Mesendoderm (in vitro differentiated cells): Measurements from ENCODE around the gene HARBI1.

Experiments used
- DNase-seq: peaks from one replicate; pipeline ENCODE4 v3.0.0; 2013
- H2AK5ac ChIP-seq: 2 replicates; pipeline ENCODE4 v1.6.1; 2013; ENCODE audit warnings: low read length, inconsistent platforms
- H2BK120ac ChIP-seq: 2 replicates; pipeline ENCODE4 v1.6.1; 2013; ENCODE audit warnings: low read depth, mild to moderate bottlenecking, low read length, moderate library complexity, mixed read lengths
- H2BK15ac ChIP-seq: replicated peaks from 2 replicates; pipeline ENCODE4 v1.6.1; 2013; ENCODE audit warnings: low read depth, mild to moderate bottlenecking, moderate library complexity
- H2BK5ac ChIP-seq: 2 replicates; pipeline ENCODE4 v1.6.1; 2013; ENCODE audit warnings: low read length, inconsistent platforms
- H3K18ac ChIP-seq: 2 replicates; pipeline ENCODE4 v1.6.1; 2013; ENCODE audit warnings: mild to moderate bottlenecking, low read length, mixed read lengths
- H3K23ac ChIP-seq: one replicate; pipeline ENCODE4 v1.6.1; 2013; ENCODE audit warnings: low read length
- H3K27ac ChIP-seq: 2 replicates; pipeline ENCODE4 v1.5.1; 2013; ENCODE audit warnings: low read depth, mild to moderate bottlenecking, inconsistent platforms, low read length, moderate library complexity
- H3K27me3 ChIP-seq: 2 replicates; pipeline ENCODE4 v1.6.1; 2013; ENCODE audit warnings: low read length, control low read depth, mild to moderate bottlenecking, inconsistent platforms; ENCODE audit not compliant: insufficient read depth, poor library complexity
- H3K36me3 ChIP-seq: 2 replicates; pipeline ENCODE4 v1.6.1; 2013; ENCODE audit warnings: low read length, inconsistent platforms; ENCODE audit not compliant: control insufficient read depth, insufficient read depth
- H3K4ac ChIP-seq: one replicate; pipeline ENCODE4 v1.6.1; 2013; ENCODE audit warnings: low read depth, mild to moderate bottlenecking, low read length, moderate library complexity
- H3K4me1 ChIP-seq: 2 replicates; pipeline ENCODE4 v1.6.1; 2013; ENCODE audit warnings: low read depth, low read length, inconsistent platforms; ENCODE audit not compliant: control insufficient read depth
- H3K4me2 ChIP-seq: 2 replicates; pipeline ENCODE4 v1.6.1; 2013; ENCODE audit warnings: low read length
- H3K4me3 ChIP-seq: 2 replicates; pipeline ENCODE4 v1.5.1; 2013; ENCODE audit warnings: mild to moderate bottlenecking, low read length
- H3K56ac ChIP-seq: one replicate; pipeline ENCODE4 v1.6.1; 2013; ENCODE audit warnings: low read length
- H3K79me1 ChIP-seq: 2 replicates; pipeline ENCODE4 v1.6.1; 2013; ENCODE audit warnings: low read length, inconsistent platforms
- H3K79me2 ChIP-seq: 2 replicates; pipeline ENCODE4 v1.6.1; 2013; ENCODE audit warnings: mild to moderate bottlenecking, low read length; ENCODE audit not compliant: control insufficient read depth, insufficient read depth
- H3K9ac ChIP-seq: 2 replicates; pipeline ENCODE4 v1.6.1; 2013; ENCODE audit warnings: low read length, inconsistent platforms
- H4K5ac ChIP-seq: one replicate; pipeline ENCODE4 v1.6.1; 2013; ENCODE audit warnings: low read length
- H4K8ac ChIP-seq: one replicate; pipeline ENCODE4 v1.6.1; 2013; ENCODE audit warnings: low read depth, mild to moderate bottlenecking, control low read depth, low read length, moderate library complexity
- WGBS: extraction: QIAGEN DNeasy Blood & Tissue Kit; methylation state at CpG from one replicate; pipeline ENCODE4 v1.1.7; 2013; ENCODE audit warnings: low lambda C conversion rate, missing lambda C conversion rate; ENCODE audit not compliant: insufficient coverage; ENCODE audit errors: extremely low coverage; 5-methylcytosine and 5-hydroxymethylcytosine counted together

Gene HARBI1

GRCh38 chr11:46640036-46640788 is 23.2 kb upstream of the HARBI1 start:
- Histone ChIP-seq H3K27me3 (no peaks in the 10 kb centered on the region), H4K5ac (no peak overlapping the region), H3K79me2 (no peaks in the 10 kb centered on the region), H2BK120ac (no peak overlapping the region), H2AK5ac (no peak overlapping the region), H3K4me3 (no peak overlapping the region), H3K23ac (no peak overlapping the region), H3K4ac (no peak overlapping the region), H3K27ac (no peak overlapping the region), H4K8ac (no peak overlapping the region), H3K4me1 (no peaks in the 10 kb centered on the region), H2BK15ac (no peak overlapping the region), H3K18ac (no peak overlapping the region), H3K79me1 (no peaks in the 10 kb centered on the region), H3K4me2 (no peak overlapping the region), H3K56ac (no peak overlapping the region), H3K36me3 (peaks cover 4% of the 10 kb centered on the region), H2BK5ac (no peak overlapping the region), H3K9ac (no peak overlapping the region)
- no CpG with 5 or more reads among the region's 6 CpGs for WGBS
- DNase-seq = no peak

- no peaks in the 10 kb centered on the region for H3K27me3 ChIP-seq
- no peak overlapping the region for H3K56ac ChIP-seq
- peaks cover 4% of the 10 kb centered on the region for H3K36me3 ChIP-seq
- H3K4me1 ChIP-seq = no peaks in the 10 kb centered on the region
- no peak overlapping the region for H3K4ac ChIP-seq
- H3K79me1 ChIP-seq = no peaks in the 10 kb centered on the region
- H2BK120ac ChIP-seq = no peak overlapping the region
- H3K4me2 ChIP-seq = no peak overlapping the region
- H3K79me2 ChIP-seq = no peaks in the 10 kb centered on the region
- no peak overlapping the region for H2AK5ac ChIP-seq
- H3K18ac ChIP-seq = no peak overlapping the region
- no peak overlapping the region for H4K8ac ChIP-seq
- no peak overlapping the region for H2BK15ac ChIP-seq
- WGBS = no CpG with 5 or more reads among the region's 7 CpGs
- no peak overlapping the region for H3K4me3 ChIP-seq
- DNase-seq = no peak
- no peak overlapping the region for H4K5ac ChIP-seq
- H2BK5ac ChIP-seq = no peak overlapping the region
- H3K9ac ChIP-seq = no peak overlapping the region
- H3K23ac ChIP-seq = no peak overlapping the region
- H3K27ac ChIP-seq = no peak overlapping the region
Measured at GRCh38 chr11:46639197-46639839, 22.3 kb upstream of the HARBI1 start.

GRCh38 chr11:46637546-46637945 is 20.5 kb upstream of the HARBI1 start:
- Histone ChIP-seq H3K36me3 (peaks cover 4% of the 10 kb centered on the region), H3K4me3 (no peak overlapping the region), H4K8ac (no peak overlapping the region), H3K9ac (no peak overlapping the region), H2AK5ac (no peak overlapping the region), H3K23ac (no peak overlapping the region), H2BK120ac (no peak overlapping the region), H2BK5ac (no peak overlapping the region), H3K27me3 (no peaks in the 10 kb centered on the region), H3K4me2 (no peak overlapping the region), H4K5ac (no peak overlapping the region), H3K79me1 (no peaks in the 10 kb centered on the region), H3K56ac (no peak overlapping the region), H3K4me1 (no peaks in the 10 kb centered on the region), H3K18ac (no peak overlapping the region), H3K27ac (no peak overlapping the region), H3K79me2 (no peaks in the 10 kb centered on the region), H3K4ac (no peak overlapping the region), H2BK15ac (no peak overlapping the region)
- WGBS = no CpG with 5 or more reads among the region's 5 CpGs
- DNase-seq = no peak

DNA sequence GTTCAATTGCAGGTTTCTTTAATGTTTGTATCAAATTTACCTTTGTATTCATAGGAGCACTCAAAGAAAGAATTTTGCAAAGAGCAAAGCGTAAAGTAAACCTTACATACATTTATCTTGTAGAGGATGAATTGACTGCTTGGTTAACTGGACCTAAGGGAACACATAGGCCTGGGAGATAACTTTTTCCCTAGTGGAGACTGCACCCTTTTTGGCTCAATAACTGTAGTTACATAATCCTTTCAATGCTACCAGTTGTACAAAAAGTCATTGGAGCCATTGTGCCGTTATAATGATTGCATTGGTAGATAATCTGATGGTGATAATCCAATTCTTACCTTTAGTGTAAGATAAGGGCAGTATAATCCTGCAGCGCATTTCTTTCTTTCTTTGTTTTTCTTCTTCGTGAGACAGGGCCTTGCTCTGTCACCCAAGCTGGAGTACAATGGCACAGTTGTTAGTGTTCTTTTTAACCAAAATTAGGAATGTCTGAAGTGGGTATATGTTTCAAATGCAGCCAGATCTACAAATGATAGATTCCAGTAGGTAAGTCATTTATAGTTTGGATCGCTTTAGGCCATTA is 18.6 kb upstream of the HARBI1 start:
- no peak overlapping the region for H3K56ac ChIP-seq
- H3K18ac ChIP-seq = no peak overlapping the region
- no peaks in the 10 kb centered on the region for H3K79me2 ChIP-seq
- no peak overlapping the region for H3K23ac ChIP-seq
- no peak overlapping the region for H2AK5ac ChIP-seq
- peaks cover 2% of the 10 kb centered on the region for H3K79me1 ChIP-seq
- no peaks in the 10 kb centered on the region for H3K27me3 ChIP-seq
- H2BK15ac ChIP-seq = no peak overlapping the region
- no peak overlapping the region for H4K8ac ChIP-seq
- no peak for DNase-seq
- H3K9ac ChIP-seq = no peak overlapping the region
- no CpG with 5 or more reads among the region's 5 CpGs for WGBS
- H3K36me3 ChIP-seq = peaks cover 2% of the 10 kb centered on the region
- no peak overlapping the region for H3K27ac ChIP-seq
- no peak overlapping the region for H3K4me2 ChIP-seq
- no peak overlapping the region for H2BK120ac ChIP-seq
- no peaks in the 10 kb centered on the region for H3K4me1 ChIP-seq
- no peak overlapping the region for H3K4ac ChIP-seq
- no peak overlapping the region for H2BK5ac ChIP-seq
- H3K4me3 ChIP-seq = no peak overlapping the region
- H4K5ac ChIP-seq = no peak overlapping the region

DNA sequence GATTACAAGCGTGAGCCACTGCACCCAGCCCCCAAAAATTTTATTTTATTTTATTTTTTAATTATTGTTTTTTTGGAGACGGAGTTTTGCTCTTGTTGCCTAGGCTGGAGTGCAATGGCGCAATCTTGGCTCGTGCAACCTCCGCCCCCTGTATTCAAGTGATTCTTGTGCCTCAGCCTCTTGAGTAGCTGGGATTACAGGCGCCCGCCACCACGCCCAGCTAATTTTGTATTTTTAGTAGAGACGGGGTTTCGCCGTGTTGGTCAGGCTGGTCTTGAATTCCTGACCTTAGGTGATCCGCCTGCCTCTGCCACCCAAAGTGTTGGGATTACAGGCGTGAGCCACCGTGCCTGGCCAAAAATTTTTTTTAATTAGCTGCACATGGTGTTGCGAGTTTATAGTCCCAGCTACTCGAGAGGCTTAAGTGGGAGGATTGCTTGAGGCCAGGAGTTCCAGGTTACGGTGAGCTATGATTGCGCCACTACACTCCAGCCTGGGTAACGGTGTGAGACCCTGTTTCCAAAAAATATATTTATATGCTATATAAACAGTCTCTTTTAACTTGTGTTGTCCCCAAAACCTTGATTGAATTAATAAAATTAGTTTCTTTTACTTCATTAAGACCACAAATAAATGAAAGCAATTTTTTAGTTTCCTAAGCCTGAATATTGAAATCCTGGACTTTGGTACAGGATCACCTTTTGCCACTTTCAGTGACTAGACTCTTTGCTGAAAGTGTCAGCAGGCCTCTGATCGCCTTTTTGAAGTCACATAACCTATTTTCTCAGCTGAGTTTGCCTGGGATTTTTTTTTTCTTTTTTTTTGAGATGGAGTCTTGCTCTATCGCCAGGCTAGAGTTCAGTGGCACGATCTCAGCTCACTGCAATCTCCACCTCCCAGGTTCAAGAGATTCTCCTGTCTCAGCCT is 16.5 kb upstream of the HARBI1 start:
- H2BK120ac ChIP-seq = no peak overlapping the region
- no peak overlapping the region for H2BK15ac ChIP-seq
- H3K4me2 ChIP-seq = no peak overlapping the region
- peaks cover 2% of the 10 kb centered on the region for H3K36me3 ChIP-seq
- H3K79me2 ChIP-seq = no peaks in the 10 kb centered on the region
- H4K8ac ChIP-seq = no peak overlapping the region
- H3K56ac ChIP-seq = no peak overlapping the region
- no peak overlapping the region for H3K23ac ChIP-seq
- H3K4me3 ChIP-seq = no peak overlapping the region
- H4K5ac ChIP-seq = no peak overlapping the region
- H3K79me1 ChIP-seq = peaks cover 2% of the 10 kb centered on the region
- H3K27me3 ChIP-seq = no peaks in the 10 kb centered on the region
- no CpG with 5 or more reads among the region's 22 CpGs for WGBS
- H3K27ac ChIP-seq = no peak overlapping the region
- DNase-seq = no peak
- no peak overlapping the region for H3K9ac ChIP-seq
- H3K18ac ChIP-seq = no peak overlapping the region
- no peak overlapping the region for H3K4ac ChIP-seq
- H2BK5ac ChIP-seq = no peak overlapping the region
- no peak overlapping the region for H2AK5ac ChIP-seq
- no peaks in the 10 kb centered on the region for H3K4me1 ChIP-seq
